Right atrium auricular region (tissue), 2 donors: ENCODE data around the gene PLA2G7. TPM values are rescaled to one million over a fixed set of nuclear protein-coding genes. Genes with fewer than 3 reads are reported as not detected.
"Not testable (repeated sequence)": the region's sequence is repeated elsewhere in the genome, so short reads cannot be mapped to it uniquely, and the experiment has no call there.

Source experiments
- DNase-seq: peaks from one replicate; pipeline ENCODE4 v3.0.0-alpha.2; 2019; ENCODE audit warnings: low spot score
- H3K27ac ChIP-seq, 2 donors: fragments of 200-600 bp; sonication (generic); 1 replicate in 1 of 2; 2 replicates in 1 of 2; pipeline ENCODE4 v1.5.1; 2016 to 2019
- H3K27me3 ChIP-seq, 2 donors: fragments of 200-600 bp; sonication (generic); one replicate each; pipeline versions ENCODE4 v1.5.1 to v1.6.0; 2017 to 2019
- H3K36me3 ChIP-seq: fragments of 200-600 bp; sonication (generic); one replicate; pipeline ENCODE4 v1.5.1; 2016
- H3K4me1 ChIP-seq, 2 donors: fragments of 200-600 bp; sonication (generic); one replicate each; pipeline versions ENCODE4 v1.5.1 to v1.6.0; 2017 to 2019
- H3K4me3 ChIP-seq, 2 donors: fragments of 200-600 bp; sonication (generic); 1 replicate in 1 of 2; 2 replicates in 1 of 2; pipeline ENCODE4 v1.5.1; 2017 to 2019; ENCODE audit warnings: mild to moderate bottlenecking in 1 of 2, moderate library complexity in 1 of 2
- H3K9me3 ChIP-seq, 2 donors: fragments of 200-600 bp; sonication (generic); one replicate each; pipeline ENCODE4 v1.5.1; 2019
- total RNA-seq, 2 donors: library from RNA; depleted of rRNA; stranded (reverse); fragments of >200 nt; gene quantifications; one replicate each; pipeline ENCODE4 v1.1.0, GENCODE V29; 2016
- TF ChIP-seq, protein P1 (sequence below), 2 donors: fragments of 200-600 bp; sonication (generic); IDR thresholded peaks; one replicate each; pipeline ENCODE4 v1.5.1; 2019; ENCODE audit warnings: antibody characterized with exemption in 2 of 2

The PLA2G7 gene
- total RNA-seq, 2 donors from 2014 or later = 0.26 to 0.63 TPM

GRCh38 chr6:46751658-46752057, 16.5 kb upstream of the PLA2G7 start:
- H3K4me1 ChIP-seq = peaks cover 0 to 3% of the 10 kb centered on the region in 2 donors
- no peaks in the 10 kb centered on the region for H3K27me3 ChIP-seq
- TF ChIP-seq, protein P1, sequence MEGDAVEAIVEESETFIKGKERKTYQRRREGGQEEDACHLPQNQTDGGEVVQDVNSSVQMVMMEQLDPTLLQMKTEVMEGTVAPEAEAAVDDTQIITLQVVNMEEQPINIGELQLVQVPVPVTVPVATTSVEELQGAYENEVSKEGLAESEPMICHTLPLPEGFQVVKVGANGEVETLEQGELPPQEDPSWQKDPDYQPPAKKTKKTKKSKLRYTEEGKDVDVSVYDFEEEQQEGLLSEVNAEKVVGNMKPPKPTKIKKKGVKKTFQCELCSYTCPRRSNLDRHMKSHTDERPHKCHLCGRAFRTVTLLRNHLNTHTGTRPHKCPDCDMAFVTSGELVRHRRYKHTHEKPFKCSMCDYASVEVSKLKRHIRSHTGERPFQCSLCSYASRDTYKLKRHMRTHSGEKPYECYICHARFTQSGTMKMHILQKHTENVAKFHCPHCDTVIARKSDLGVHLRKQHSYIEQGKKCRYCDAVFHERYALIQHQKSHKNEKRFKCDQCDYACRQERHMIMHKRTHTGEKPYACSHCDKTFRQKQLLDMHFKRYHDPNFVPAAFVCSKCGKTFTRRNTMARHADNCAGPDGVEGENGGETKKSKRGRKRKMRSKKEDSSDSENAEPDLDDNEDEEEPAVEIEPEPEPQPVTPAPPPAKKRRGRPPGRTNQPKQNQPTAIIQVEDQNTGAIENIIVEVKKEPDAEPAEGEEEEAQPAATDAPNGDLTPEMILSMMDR (IDR thresholded peaks at IDR 0.05) = no peak
- no peak overlapping the region for H3K27ac ChIP-seq
- H3K9me3 ChIP-seq = no peaks in the 10 kb centered on the region
- H3K4me3 ChIP-seq = no peak overlapping the region
- no peaks in the 10 kb centered on the region for H3K36me3 ChIP-seq
- no peak for DNase-seq

DNA sequence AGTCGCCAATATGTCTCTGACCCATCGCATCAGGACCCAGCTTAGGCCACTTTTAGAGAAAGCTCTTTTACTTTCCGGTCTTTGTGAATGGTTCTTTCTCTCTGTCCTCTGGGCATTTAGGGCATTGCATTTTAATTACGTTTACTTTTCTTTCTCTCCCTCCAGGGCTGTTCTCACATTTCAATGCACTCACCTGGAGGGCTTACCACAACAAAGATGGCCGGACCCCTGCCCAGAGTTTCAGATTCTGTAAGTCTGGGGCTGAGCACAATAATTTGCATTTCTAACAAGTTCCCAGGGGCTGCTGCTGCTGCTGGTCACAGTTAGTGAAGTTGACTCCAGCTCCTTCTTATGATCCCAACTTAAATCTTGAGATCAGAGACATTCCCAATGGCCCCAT, 14.6 kb upstream of the PLA2G7 start:
- TF ChIP-seq, protein P1 (IDR thresholded peaks at IDR 0.05) = no peak
- Histone ChIP-seq H3K36me3 (no peaks in the 10 kb centered on the region), H3K27ac (no peak overlapping the region), H3K27me3 (no peaks in the 10 kb centered on the region), H3K9me3 (no peaks in the 10 kb centered on the region), H3K4me1 (no peaks in the 10 kb centered on the region), H3K4me3 (no peak overlapping the region)
- no peak for DNase-seq

GRCh38 chr6:46748940-46749503, 13.8 kb upstream of the PLA2G7 start:
- H3K4me3 ChIP-seq = no peak overlapping the region

DNA sequence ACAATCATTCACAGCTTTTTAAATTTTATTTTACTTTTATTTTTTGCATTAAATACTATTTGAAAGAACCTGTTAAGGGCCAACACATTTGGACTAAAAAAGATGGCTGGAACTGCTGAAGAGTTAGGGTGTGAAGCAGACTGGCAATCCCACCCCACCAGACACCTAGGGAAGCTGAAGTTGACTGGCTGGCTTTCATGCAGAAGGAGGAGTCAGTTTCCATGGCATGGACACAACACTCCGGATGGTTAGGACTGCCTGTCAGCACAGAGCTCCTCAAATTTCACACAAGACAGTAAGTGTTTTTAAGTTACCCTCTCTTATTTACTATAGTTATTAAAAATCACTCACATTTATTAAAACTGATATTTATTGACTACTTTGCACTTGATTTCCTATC, 11.5 kb upstream of the PLA2G7 start, which contains the start of gene ANKRD66:
Gene ANKRD66 (plus strand): TSS at position 238 of the 400 bp plus-strand sequence. CDS start 5,016 bp downstream, outside the sequence.
- Histone ChIP-seq H3K4me3 (no peak within 1 kb of the TSS), H3K27ac (no peak within 1 kb of the TSS), H3K9me3 (no peaks in the 10 kb centered on the region), H3K4me1 (no peaks in the 10 kb centered on the region), H3K27me3 (no peaks in the 10 kb centered on the region), H3K36me3 (no peaks in the 10 kb centered on the region)
- DNase-seq = no peak
- TF ChIP-seq, protein P1 (IDR thresholded peaks at IDR 0.05) = no peak

More at GRCh38 chr6:46748940-46749503, 13.8 kb upstream of the PLA2G7 start:
- Histone ChIP-seq H3K4me1 (no peaks in the 10 kb centered on the region), H3K36me3 (no peaks in the 10 kb centered on the region), H3K27me3 (no peaks in the 10 kb centered on the region), H3K27ac (no peak overlapping the region), H3K9me3 (no peaks in the 10 kb centered on the region)
- TF ChIP-seq, protein P1 (IDR thresholded peaks at IDR 0.05) = no peak
- no peak for DNase-seq

GRCh38 chr6:46745973-46746372, 10.8 kb upstream of the PLA2G7 start:
- TF ChIP-seq, protein P1 (IDR thresholded peaks at IDR 0.05) = no peak
- Histone ChIP-seq H3K4me3 (no peak overlapping the region), H3K27ac (no peak overlapping the region), H3K9me3 (no peaks in the 10 kb centered on the region), H3K27me3 (no peaks in the 10 kb centered on the region), H3K36me3 (no peaks in the 10 kb centered on the region), H3K4me1 (no peaks in the 10 kb centered on the region)
- DNase-seq = no peak

DNA sequence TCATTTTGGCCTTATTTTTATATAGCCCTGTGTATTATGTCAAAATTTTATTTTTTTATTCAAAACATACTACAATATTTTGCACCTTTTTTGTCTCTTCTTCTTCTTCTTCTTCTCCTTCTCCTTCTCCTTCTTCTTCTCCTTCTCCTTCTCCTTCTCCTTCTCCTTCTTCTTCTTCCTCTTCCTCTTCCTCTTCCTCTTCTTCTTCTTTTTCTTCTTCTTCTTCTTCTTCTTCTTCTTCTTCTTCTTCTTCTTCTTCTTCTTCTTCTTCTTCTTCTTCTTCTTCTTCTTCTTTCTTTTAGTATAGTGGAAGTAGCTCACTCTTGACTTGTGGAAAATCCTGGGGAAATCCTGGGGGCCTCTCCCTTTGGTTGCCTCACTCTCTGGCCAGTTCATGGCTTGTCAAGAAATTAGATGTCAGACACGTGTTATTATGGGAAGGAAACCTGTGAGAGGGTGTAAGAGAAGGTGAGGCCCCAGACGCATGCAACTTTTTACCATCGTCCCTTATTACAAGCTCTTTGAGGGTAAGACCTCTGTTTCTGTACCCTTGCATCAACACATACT, 9.1 kb upstream of the PLA2G7 start:
- H3K36me3 ChIP-seq, DNase-seq, H3K27ac ChIP-seq, H3K4me3 ChIP-seq, H3K4me1 ChIP-seq, H3K27me3 ChIP-seq, H3K9me3 ChIP-seq: not testable (repeated sequence)
